ENCODE results near the gene NCF4. TPM values are rescaled to one million over a fixed set of nuclear protein-coding genes. Genes with fewer than 3 reads are reported as not detected.

NCF4 gene
- total and polyA plus RNA-seq, 4 donors: 14.1 to 113 (median 40.0) TPM

DNA sequence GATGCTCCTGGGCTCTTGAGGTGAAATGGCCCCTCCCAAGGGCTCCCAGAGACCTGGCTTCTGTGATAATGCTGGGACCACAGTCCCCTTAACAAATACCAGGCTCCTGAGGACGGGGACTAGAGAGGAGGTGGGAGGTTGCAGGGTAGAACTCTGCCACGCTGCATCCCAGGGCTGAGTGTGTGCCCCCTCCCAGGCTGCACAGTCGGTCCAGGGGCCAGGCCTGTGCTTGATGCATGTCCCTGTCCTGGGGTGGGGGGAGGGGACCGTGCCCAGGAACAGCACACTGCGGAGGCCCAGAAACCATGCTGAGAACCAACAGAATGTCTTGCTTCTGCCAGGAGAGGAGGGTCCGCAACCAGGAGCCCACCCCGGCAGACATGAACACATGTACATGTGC is 61.9 kb downstream of the NCF4 start:
- Histone ChIP-seq H3K27me3 (ENCODE audit: control insufficient read depth in 3 of 3, insufficient read depth in 3 of 3, low read length in 2 of 3) (peaks cover 0 to 8% (median 2%) of the 10 kb centered on the region in 3 donors), H3K4me3 (no peak overlapping the region), H3K9me3 (ENCODE audit: control insufficient read depth in 4 of 4, insufficient read depth in 3 of 4, low read length in 3 of 4) (peaks cover 0 to 1% (median 0%) of the 10 kb centered on the region in 4 donors), H3K27ac (ENCODE audit: low read depth in 1 of 2, low read length in 1 of 2) (no peak overlapping the region), H3K36me3 (ENCODE audit: control insufficient read depth in 4 of 4, insufficient read depth in 4 of 4, low read length in 4 of 4) (peaks cover 0 to 19% (median 0%) of the 10 kb centered on the region in 4 donors), H3K4me1 (ENCODE audit: control insufficient read depth in 5 of 5, insufficient read depth in 5 of 5, low read length in 5 of 5) (peaks cover 0 to 6% (median 0%) of the 10 kb centered on the region in 5 donors), H3K9ac (ENCODE audit: insufficient read depth in 1 of 2, low read length in 2 of 2) (no peak overlapping the region)
- ATAC-seq (ENCODE audit: insufficient read depth, low FRiP score) (no peak), DNase-seq (no peak)
- TF ChIP-seq, protein P1, sequence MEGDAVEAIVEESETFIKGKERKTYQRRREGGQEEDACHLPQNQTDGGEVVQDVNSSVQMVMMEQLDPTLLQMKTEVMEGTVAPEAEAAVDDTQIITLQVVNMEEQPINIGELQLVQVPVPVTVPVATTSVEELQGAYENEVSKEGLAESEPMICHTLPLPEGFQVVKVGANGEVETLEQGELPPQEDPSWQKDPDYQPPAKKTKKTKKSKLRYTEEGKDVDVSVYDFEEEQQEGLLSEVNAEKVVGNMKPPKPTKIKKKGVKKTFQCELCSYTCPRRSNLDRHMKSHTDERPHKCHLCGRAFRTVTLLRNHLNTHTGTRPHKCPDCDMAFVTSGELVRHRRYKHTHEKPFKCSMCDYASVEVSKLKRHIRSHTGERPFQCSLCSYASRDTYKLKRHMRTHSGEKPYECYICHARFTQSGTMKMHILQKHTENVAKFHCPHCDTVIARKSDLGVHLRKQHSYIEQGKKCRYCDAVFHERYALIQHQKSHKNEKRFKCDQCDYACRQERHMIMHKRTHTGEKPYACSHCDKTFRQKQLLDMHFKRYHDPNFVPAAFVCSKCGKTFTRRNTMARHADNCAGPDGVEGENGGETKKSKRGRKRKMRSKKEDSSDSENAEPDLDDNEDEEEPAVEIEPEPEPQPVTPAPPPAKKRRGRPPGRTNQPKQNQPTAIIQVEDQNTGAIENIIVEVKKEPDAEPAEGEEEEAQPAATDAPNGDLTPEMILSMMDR (IDR thresholded peaks at IDR 0.05; ENCODE audit: control extremely low read depth, extremely low read depth): no peak
- WGBS, 2 donors: 82 to 91% methylated on average over 7 of the region's 7 CpGs

DNA sequence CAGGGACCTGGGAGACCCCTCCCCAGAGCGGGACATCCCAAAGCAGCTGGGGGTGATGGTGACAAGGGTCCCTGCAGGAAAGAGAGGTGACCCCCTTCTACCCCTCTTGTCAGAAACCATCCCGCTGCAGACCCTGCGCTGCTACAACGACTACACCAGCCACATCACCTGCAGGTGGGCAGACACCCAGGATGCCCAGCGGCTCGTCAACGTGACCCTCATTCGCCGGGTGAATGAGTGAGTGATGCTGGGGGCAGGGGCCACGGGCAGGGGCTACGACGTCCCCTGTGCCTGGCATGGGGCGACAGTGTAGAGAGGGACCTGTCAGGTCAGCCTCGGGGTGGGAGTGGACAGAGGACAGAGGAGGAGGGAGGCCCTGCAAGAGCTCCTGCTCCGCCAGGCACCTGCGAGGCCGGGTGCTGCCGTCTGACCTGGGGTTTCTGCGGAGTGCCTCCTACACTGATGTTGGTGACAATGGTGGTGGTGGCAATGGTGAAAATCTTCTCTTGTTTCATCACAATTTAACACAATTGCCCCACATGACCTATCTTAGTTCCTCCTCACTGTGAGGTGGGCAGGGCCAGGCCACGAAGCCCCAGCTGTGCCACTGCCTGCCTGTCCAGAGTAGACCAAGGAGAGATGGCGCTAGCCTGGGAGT is 62.5 kb downstream of the NCF4 start:
- DNase-seq: no peak
- Histone ChIP-seq H3K4me1 (ENCODE audit: control insufficient read depth in 5 of 5, insufficient read depth in 5 of 5, low read length in 5 of 5) (peaks cover 0 to 6% (median 0%) of the 10 kb centered on the region in 5 donors), H3K4me3 (no peak overlapping the region), H3K9me3 (ENCODE audit: control insufficient read depth in 4 of 4, insufficient read depth in 3 of 4, low read length in 3 of 4) (peaks cover 0 to 1% (median 0%) of the 10 kb centered on the region in 4 donors), H3K9ac (ENCODE audit: insufficient read depth in 1 of 2, low read length in 2 of 2) (no peak overlapping the region), H3K27ac (ENCODE audit: low read depth in 1 of 2, low read length in 1 of 2) (no peak overlapping the region), H3K36me3 (ENCODE audit: control insufficient read depth in 4 of 4, insufficient read depth in 4 of 4, low read length in 4 of 4) (peaks cover 0 to 21% (median 0%) of the 10 kb centered on the region in 4 donors), H3K27me3 (ENCODE audit: control insufficient read depth in 3 of 3, insufficient read depth in 3 of 3, low read length in 2 of 3) (peaks cover 0 to 8% (median 2%) of the 10 kb centered on the region in 3 donors)
- TF ChIP-seq, protein P1 (IDR thresholded peaks at IDR 0.05; ENCODE audit: control extremely low read depth, extremely low read depth): no peak
- 75 to 83% methylated on average over 21 of the region's 21 CpGs for WGBS, 2 donors
- ATAC-seq (ENCODE audit: insufficient read depth, low FRiP score): no peak

DNA sequence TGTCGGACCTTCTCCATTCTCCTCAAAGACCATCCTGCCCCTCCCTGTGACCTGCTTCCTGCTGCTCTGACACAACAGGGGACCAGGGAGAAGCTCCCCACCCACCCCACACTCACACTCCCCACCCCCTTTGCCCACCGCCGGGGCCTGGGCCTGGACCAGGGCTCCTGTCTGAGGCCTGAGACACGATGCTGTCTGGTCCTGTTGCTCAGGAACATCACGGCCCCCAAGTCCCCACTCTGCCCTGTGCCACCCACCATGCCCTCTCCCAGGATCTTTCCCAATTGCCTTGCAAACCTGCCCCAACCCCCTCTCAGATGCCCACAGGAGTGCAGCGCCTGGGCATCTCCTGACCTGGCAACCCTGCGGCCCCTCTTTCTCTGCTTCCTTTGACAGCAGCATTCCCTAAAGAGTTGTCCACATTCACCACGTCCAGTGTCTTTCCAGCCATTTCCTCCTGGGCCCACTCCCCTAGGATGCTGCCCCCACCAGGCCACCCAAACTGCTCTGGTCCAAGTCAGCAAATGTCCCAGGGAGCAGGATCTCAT is 63.4 kb downstream of the NCF4 start:
- Histone ChIP-seq H3K9me3 (ENCODE audit: control insufficient read depth in 4 of 4, insufficient read depth in 3 of 4, low read length in 3 of 4) (peaks cover 0 to 1% (median 0%) of the 10 kb centered on the region in 4 donors), H3K27ac (ENCODE audit: low read depth in 1 of 2, low read length in 1 of 2) (no peak overlapping the region), H3K36me3 (ENCODE audit: control insufficient read depth in 4 of 4, insufficient read depth in 4 of 4, low read length in 4 of 4) (peaks cover 0 to 23% (median 0%) of the 10 kb centered on the region in 4 donors), H3K27me3 (ENCODE audit: control insufficient read depth in 3 of 3, insufficient read depth in 3 of 3, low read length in 2 of 3) (peaks cover 0 to 8% (median 4%) of the 10 kb centered on the region in 3 donors), H3K4me1 (ENCODE audit: control insufficient read depth in 5 of 5, insufficient read depth in 5 of 5, low read length in 5 of 5) (peaks cover 0 to 6% (median 0%) of the 10 kb centered on the region in 5 donors), H3K9ac (ENCODE audit: insufficient read depth in 1 of 2, low read length in 2 of 2) (no peak overlapping the region), H3K4me3 (no peak overlapping the region)
- DNase-seq (no peak), ATAC-seq (ENCODE audit: insufficient read depth, low FRiP score) (no peak)
- TF ChIP-seq, protein P1 (IDR thresholded peaks at IDR 0.05; ENCODE audit: control extremely low read depth, extremely low read depth): no peak
- 78 to 80% methylated on average over 8 of the region's 8 CpGs for WGBS, 2 donors
